SK-N-SH treated with all-trans-retinoic acid at 6 μM for 48 hours (cell line): ENCODE measurements around the gene LSM7.

ENCODE experiments used
- ATAC-seq: fragments of 200-7000 bp; cut with Tn5 transposase; 3 replicates; pipeline ENCODE4 v1.9.1; 2020; ENCODE audit warnings: mild to moderate bottlenecking, moderate library complexity
- ARNTL ChIP-seq: fragments of 450-650 bp; formaldehyde crosslinking; IDR thresholded peaks from 2 replicates; pipeline ENCODE4 v1.5.0; 2020; ENCODE audit warnings: low read depth, mild to moderate bottlenecking, moderate library complexity, borderline replicate concordance
- BACH2 ChIP-seq: fragments of 250-450 bp; sonication (Bioruptor Pico); IDR thresholded peaks from 2 replicates; pipeline ENCODE4 v1.9.0; 2021; ENCODE audit warnings: mild to moderate bottlenecking, borderline replicate concordance
- CREB5 ChIP-seq: fragments of 250-450 bp; sonication (Bioruptor Pico); IDR thresholded peaks from 2 replicates; pipeline ENCODE4 v1.5.1; 2020; ENCODE audit warnings: low read depth, mild to moderate bottlenecking, moderate library complexity
- CSDC2 ChIP-seq: fragments of 250-450 bp; sonication (Bioruptor Pico); IDR thresholded peaks from 2 replicates; pipeline ENCODE4 v1.5.0; 2020; ENCODE audit warnings: mild to moderate bottlenecking, moderate library complexity
- CSRNP3 ChIP-seq: fragments of 250-450 bp; sonication (Bioruptor Pico); IDR thresholded peaks from 2 replicates; pipeline ENCODE4 v1.5.1; 2021; ENCODE audit warnings: mild to moderate bottlenecking, moderate library complexity
- ESRRG ChIP-seq: fragments of 250-450 bp; sonication (Bioruptor Pico); IDR thresholded peaks from 2 replicates; pipeline ENCODE4 v1.6.1; 2021; ENCODE audit warnings: mild to moderate bottlenecking
- GLIS3 ChIP-seq: fragments of 250-450 bp; sonication (Bioruptor Pico); IDR thresholded peaks from 2 replicates; pipeline ENCODE4 v1.5.0; 2020; ENCODE audit warnings: mild to moderate bottlenecking, moderate library complexity
- ISL1 ChIP-seq: fragments of 250-450 bp; sonication (Bioruptor Pico); IDR thresholded peaks from 2 replicates; pipeline ENCODE4 v2.1.2; 2022; ENCODE audit warnings: mild to moderate bottlenecking, moderate library complexity
- OSR1 ChIP-seq: fragments of 250-450 bp; sonication (Bioruptor Pico); IDR thresholded peaks from 2 replicates; pipeline ENCODE4 v1.8.0; 2022; ENCODE audit warnings: moderate library complexity, mild to moderate bottlenecking, inconsistent platforms
- PATZ1 ChIP-seq: fragments of 250-450 bp; sonication (Bioruptor Pico); IDR thresholded peaks from 2 replicates; pipeline ENCODE4 v1.8.0; 2020; ENCODE audit warnings: mild to moderate bottlenecking, moderate library complexity, borderline replicate concordance
- POU6F1 ChIP-seq: fragments of 250-450 bp; sonication (Bioruptor Pico); IDR thresholded peaks from 2 replicates; pipeline ENCODE4 v1.8.0; 2021; ENCODE audit warnings: low read depth, mild to moderate bottlenecking, moderate library complexity, borderline replicate concordance
- PPARA ChIP-seq: fragments of 250-450 bp; sonication (Bioruptor Pico); IDR thresholded peaks from 2 replicates; pipeline ENCODE4 v1.5.0; 2020; ENCODE audit warnings: mild to moderate bottlenecking, borderline replicate concordance
- RARB ChIP-seq: fragments of 250-450 bp; sonication (Bioruptor Pico); IDR thresholded peaks from 2 replicates; pipeline ENCODE4 v1.8.0; 2021; ENCODE audit warnings: mild to moderate bottlenecking, moderate library complexity
- SNAI2 ChIP-seq: fragments of 250-450 bp; sonication (Bioruptor Pico); IDR thresholded peaks from 2 replicates; pipeline ENCODE4 v1.5.0; 2020; ENCODE audit warnings: mild to moderate bottlenecking, moderate library complexity
- TCF4 ChIP-seq: fragments of 250-450 bp; sonication (Bioruptor Pico); IDR thresholded peaks from 2 replicates; pipeline ENCODE4 v1.8.0; 2021; ENCODE audit warnings: mild to moderate bottlenecking, moderate library complexity, borderline replicate concordance
- TOX ChIP-seq: fragments of 250-450 bp; sonication (Bioruptor Pico); IDR thresholded peaks from 2 replicates; pipeline ENCODE4 v1.8.0; 2021; ENCODE audit warnings: mild to moderate bottlenecking, moderate library complexity, borderline replicate concordance
- ZC3H10 ChIP-seq: fragments of 250-450 bp; sonication (Bioruptor Pico); IDR thresholded peaks from 2 replicates; pipeline ENCODE4 v1.5.1; 2021; ENCODE audit warnings: mild to moderate bottlenecking, moderate library complexity
- ZFP3 ChIP-seq: fragments of 250-450 bp; sonication (Bioruptor Pico); IDR thresholded peaks from 2 replicates; pipeline ENCODE4 v1.5.0; 2020; ENCODE audit warnings: mild to moderate bottlenecking, moderate library complexity
- ZFP30 ChIP-seq: fragments of 450-650 bp; formaldehyde crosslinking; IDR thresholded peaks from 2 replicates; pipeline ENCODE4 v1.5.0; 2022; ENCODE audit warnings: mild to moderate bottlenecking, moderate library complexity
- ZNF70 ChIP-seq: fragments of 450-650 bp; formaldehyde crosslinking; IDR thresholded peaks from 2 replicates; pipeline ENCODE4 v1.5.0; 2020; ENCODE audit warnings: mild to moderate bottlenecking, moderate library complexity
- ZNF8 ChIP-seq: fragments of 450-650 bp; formaldehyde crosslinking; IDR thresholded peaks from 2 replicates; pipeline ENCODE4 v1.5.0; 2020; ENCODE audit warnings: mild to moderate bottlenecking, moderate library complexity

The LSM7 gene

GRCh38 chr19:2323707-2324106, 4.7 kb downstream of the LSM7 start:
- ATAC-seq, result no peak
- no peak for TF ChIP-seq ZFP3 (CRISPR knock-in tag)
- TF ChIP-seq BACH2 (CRISPR knock-in tag), result no peak
- TF ChIP-seq PPARA (CRISPR knock-in tag), result no peak
- TF ChIP-seq ARNTL (CRISPR knock-in tag), result no peak
- TF ChIP-seq, all 23 proteins: peak for 0

GRCh38 chr19:2321565-2322283, 6.7 kb downstream of the LSM7 start:
- no peak for TF ChIP-seq OSR1
- no peak for TF ChIP-seq ZFP3 (CRISPR knock-in tag)
- no peak for TF ChIP-seq SNAI2
- no peak for TF ChIP-seq ARNTL (CRISPR knock-in tag)
- no peak for TF ChIP-seq ISL1 (CRISPR knock-in tag)
- no peak for TF ChIP-seq POU6F1 (CRISPR knock-in tag)
- TF ChIP-seq GLIS3, result no peak
- no peak for TF ChIP-seq BACH2 (CRISPR knock-in tag)
- TF ChIP-seq CSDC2 (CRISPR knock-in tag), result no peak
- no peak for TF ChIP-seq CSRNP3 (CRISPR knock-in tag)
- TF ChIP-seq RARB (CRISPR knock-in tag), result no peak
- no peak for TF ChIP-seq ZFP30 (CRISPR knock-in tag)
- no peak for TF ChIP-seq ZNF8 (CRISPR knock-in tag)
- TF ChIP-seq, all 23 proteins: peak for 0

GRCh38 chr19:2320939-2321338, 7.4 kb downstream of the LSM7 start:
- no peak for ATAC-seq
- TF ChIP-seq CREB5 (CRISPR knock-in tag), result no peak
- no peak for TF ChIP-seq ZNF8 (CRISPR knock-in tag)
- no peak for TF ChIP-seq ZNF70 (CRISPR knock-in tag)
- no peak for TF ChIP-seq PATZ1
- TF ChIP-seq ZFP30 (CRISPR knock-in tag), result no peak
- TF ChIP-seq, all 23 proteins: peak for 0

More at GRCh38 chr19:2321565-2322283, 6.7 kb downstream of the LSM7 start:
- no peak for ATAC-seq

GRCh38 chr19:2320049-2320448, 8.3 kb downstream of the LSM7 start:
- no peak for TF ChIP-seq RARB (CRISPR knock-in tag)
- TF ChIP-seq TOX (CRISPR knock-in tag), result no peak
- TF ChIP-seq PPARA (CRISPR knock-in tag), result no peak
- TF ChIP-seq TCF4 (CRISPR knock-in tag), result no peak
- TF ChIP-seq CREB5 (CRISPR knock-in tag), result no peak
- TF ChIP-seq GLIS3, result no peak
- TF ChIP-seq POU6F1 (CRISPR knock-in tag), result no peak
- no peak for TF ChIP-seq ZC3H10 (CRISPR knock-in tag)
- TF ChIP-seq ISL1 (CRISPR knock-in tag), result no peak
- TF ChIP-seq ESRRG (CRISPR knock-in tag), result no peak

More at GRCh38 chr19:2320049-2320448, 8.3 kb downstream of the LSM7 start:
- no peak for ATAC-seq
